Activated T-cell treated with anti-CD3 and anti-CD28 coated beads for 24 hours (primary cell): ENCODE data around the gene EDC4.
"Not testable (repeated sequence)": the region's sequence is repeated elsewhere in the genome, so short reads cannot be mapped to it uniquely, and the experiment has no call there.

Experiments used
- DNase-seq: peaks from one replicate; pipeline ENCODE4 v3.0.0-alpha.2; 2020; ENCODE audit warnings: low read depth

Gene EDC4

GRCh38 chr16:67909056-67909742 lies 36.3 kb downstream of the EDC4 start:
- no peak for DNase-seq

DNA sequence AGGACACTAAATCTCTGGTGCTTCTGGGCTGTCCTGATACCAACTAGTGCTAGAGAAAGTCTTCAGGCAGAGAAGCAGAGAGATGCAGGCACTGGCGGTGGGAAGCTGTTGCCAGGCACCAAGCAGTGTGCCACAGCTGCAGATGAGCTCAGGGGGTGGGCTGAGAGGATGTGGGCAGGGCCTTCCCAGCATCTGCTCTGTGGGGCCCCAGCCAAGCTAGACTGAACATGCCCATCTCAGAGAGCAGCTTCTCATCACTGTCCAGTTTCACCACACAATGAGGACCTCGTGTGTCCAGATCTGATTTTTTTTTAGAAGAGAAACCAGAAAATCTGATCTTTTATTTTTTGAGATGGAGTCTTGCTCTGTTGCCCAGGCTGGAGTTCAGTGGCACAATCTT lies 37.3 kb downstream of the EDC4 start:
- no peak for DNase-seq

DNA sequence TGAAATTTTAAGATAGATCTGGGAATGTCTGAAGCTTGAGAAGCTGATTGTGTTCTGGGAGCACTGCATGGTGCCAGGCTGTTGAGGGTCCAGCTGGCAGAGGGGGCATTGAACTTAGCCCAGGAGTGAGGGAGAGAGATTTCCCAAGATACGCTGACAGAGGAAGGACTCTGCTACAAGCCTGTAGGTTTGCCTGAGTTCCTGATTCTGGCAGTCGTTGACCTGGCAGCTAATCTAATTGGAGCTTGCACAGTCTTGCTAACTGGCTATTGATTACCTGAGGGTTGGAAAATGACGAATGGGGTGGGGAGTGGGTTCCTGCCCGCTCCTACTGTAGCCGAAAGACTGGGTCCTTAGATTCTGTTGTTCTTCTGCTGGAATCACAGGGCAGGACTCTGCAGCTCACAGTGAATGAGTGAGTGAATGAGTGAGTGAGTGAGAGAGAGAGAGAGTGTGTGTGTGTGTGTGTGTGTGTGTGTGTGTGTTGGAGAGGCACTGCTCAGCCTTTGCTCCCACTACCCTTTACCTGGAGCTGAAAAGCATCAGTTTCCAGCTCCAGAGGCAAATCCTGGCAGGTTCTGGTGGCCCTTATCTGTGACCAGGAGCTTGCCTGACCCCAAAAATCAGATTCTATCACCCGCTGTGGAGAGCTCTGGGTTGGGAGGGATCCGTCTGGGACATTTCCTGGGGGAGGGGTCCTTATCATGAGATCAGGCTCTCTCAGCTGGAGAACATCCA lies 42.1 kb downstream of the EDC4 start:
- no peak for DNase-seq

DNA sequence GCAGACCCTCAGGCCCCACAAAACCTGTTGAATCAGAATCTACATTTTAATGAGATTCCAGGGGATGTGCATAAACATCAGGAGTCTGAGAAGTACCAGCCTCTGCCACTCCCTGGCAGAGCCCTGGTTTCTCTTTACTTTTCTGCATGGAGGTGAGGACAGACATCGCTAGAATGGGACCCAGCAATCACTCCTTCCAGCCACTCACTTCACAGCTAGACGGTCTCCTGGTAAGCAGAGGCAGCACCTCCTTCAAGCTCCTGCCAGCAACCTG lies 42.6 kb downstream of the EDC4 start:
- not testable (repeated sequence) for DNase-seq

DNA sequence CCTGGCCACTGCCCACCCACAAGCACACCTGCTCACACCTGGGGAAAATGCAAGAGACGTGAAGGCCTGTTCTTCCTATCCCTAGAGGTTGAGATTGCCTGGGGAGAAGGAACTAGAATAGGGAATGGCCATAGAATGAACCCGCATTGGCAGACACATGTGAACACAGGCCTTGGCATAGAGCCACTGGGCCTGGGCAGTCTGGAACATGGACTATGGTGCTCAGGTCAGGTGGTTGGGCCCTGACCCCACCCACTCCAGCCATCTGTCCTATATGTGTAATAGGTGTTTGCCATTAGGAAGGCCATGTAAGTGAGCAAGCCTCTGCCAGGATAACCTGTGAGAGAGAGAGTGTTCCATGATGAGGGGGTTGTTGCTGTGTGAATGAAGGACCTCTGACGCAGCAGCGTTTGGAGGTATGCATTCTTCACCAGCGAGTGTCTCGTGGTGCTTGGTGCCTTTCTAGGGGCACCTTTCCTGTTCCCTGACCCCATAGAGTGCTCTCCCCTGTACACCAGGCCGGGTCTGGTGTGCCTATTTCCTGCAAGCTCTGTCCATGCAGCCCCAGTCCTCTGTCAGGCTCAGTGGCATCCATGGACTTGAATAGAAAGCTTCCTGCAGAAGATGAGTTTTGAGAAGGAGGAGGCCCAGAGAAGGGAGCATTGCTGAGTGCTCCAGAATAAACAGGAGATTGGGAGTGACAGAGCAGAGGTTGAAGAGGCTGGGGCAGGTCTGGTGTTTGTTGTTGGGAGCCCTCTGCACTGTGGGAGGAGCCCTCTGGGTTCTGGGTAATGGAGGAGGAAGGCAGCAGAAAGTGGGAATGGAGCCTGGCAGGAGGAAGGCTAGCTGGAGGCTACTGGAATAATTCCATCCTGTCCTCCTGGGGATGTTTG lies 43.2 kb downstream of the EDC4 start:
- DNase-seq = no peak

GRCh38 chr16:67917140-67917851 lies 44.4 kb downstream of the EDC4 start:
- no peak for DNase-seq

- DNase-seq = peak; percentile 46
Observed at GRCh38 chr16:67917852-67918236, 45.0 kb downstream of the EDC4 start.

GRCh38 chr16:67919622-67920221 lies 46.9 kb downstream of the EDC4 start:
- DNase-seq = no peak

- no peak for DNase-seq
Observed at GRCh38 chr16:67922221-67922620, 49.4 kb downstream of the EDC4 start.

GRCh38 chr16:67922740-67923139 lies 49.9 kb downstream of the EDC4 start:
- DNase-seq = no peak

- no peak for DNase-seq
Observed at GRCh38 chr16:67923414-67924116, 50.7 kb downstream of the EDC4 start.

GRCh38 chr16:67924140-67924906 lies 51.5 kb downstream of the EDC4 start:
- no peak for DNase-seq

- DNase-seq = no peak
Observed at GRCh38 chr16:67926181-67926750, 53.4 kb downstream of the EDC4 start.

DNA sequence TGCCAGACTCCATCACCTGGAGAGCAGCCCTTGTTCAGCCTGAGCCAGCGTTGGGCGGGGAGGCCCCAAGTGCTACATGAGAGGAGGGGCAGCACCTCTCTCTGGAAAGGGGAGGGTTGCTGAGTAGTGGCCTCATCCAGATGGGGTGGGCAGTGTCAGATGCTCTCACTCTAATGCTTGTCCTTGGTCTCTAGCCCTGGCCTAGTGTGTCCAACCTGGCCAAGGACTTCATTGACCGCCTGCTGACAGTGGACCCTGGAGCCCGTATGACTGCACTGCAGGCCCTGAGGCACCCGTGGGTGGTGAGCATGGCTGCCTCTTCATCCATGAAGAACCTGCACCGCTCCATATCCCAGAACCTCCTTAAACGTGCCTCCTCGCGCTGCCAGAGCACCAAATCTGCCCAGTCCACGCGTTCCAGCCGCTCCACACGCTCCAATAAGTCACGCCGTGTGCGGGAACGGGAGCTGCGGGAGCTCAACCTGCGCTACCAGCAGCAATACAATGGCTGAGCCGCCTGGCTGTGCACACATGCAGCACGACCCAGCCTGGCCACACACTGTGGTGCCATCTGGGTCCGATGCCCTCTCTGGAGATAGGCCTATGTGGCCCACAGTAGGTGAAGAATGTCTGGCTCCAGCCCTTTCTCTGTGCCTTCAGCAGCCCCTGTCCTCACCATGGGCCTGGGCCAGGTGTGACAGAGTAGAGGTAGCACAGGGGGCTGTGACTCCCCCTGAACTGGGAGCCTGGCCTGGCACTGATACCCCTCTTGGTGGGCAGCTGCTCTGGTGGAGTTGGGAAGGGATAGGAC lies 54.5 kb downstream of the EDC4 start:
- no peak for DNase-seq

- no peak for DNase-seq
Observed at GRCh38 chr16:67928147-67928546, 55.3 kb downstream of the EDC4 start.

- peak; percentile 70 for DNase-seq
Observed at GRCh38 chr16:67928561-67929364, 55.9 kb downstream of the EDC4 start.

DNA sequence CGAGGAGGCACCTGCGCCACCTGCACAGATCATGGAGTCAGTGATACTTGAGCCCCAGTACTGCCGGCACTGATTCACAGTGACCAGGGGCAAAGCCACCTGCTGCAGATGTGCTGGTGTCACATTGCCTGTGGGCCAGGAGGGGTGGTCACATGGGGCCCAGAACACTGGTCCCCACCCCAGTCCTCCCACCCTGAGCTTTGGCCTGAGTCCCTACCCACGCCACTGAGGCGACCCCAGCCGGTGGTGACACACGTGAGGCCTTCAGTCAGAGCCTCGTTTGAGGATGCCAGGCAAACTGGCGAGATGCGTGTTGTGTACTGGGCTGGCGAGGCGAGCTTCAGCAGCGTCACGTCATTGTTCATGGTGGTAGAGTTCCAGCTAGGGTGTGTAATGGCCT lies 57.3 kb downstream of the EDC4 start:
- DNase-seq = no peak

DNA sequence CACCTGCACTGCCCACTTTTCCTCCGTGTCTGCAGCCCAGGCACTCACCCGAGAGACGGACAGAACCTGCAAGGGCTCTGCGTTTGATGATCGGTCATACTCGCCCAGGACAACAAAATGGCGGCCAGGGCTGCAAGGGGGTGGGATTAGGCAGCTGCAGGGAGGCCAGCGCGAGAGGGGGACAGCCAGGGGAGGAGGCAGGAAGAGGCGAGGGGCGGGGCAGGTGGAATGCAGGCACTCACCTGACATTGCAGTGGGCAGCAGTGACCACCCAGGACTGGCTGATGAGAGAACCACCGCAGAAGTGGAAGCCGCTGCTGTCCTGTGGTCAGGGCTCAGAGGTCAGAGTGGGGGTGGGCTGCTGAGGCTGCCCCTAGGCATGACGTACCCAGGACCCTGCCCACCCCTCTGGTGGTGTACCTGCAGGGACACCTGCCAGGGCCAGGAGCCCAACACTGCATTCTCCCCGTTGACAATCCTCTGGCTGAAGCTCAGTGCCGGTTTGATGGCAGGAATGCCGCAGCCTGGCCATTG lies 57.9 kb downstream of the EDC4 start:
- no peak for DNase-seq
